Raji (cell line): ENCODE measurements around the gene AJAP1.

ENCODE experiments used
- POLR2A ChIP-seq: IDR thresholded peaks from 2 replicates; pipeline ENCODE4 v1.6.1; 2011; ENCODE audit warnings: low read depth, low read length, control low read depth; ENCODE audit not compliant: insufficient read depth

AJAP1 gene

DNA sequence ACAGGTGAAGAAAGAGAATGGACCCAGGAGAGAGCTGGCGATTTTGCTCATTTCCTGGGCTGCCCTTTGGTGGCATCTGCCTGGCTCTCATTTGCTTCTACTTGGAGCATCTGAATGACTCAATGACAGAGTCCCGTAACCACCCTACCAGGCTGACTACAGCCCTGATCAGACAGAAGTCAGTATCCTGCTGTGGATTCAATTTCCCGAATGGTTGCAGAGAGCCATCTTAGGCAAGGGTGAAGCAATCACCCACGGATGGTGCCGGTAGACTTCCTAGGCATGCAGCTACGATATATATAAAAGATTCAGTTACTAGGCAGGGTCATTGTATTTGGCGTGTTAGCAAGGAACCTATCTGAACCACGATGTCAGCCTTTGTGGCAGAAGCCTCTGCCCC, 10.2 kb downstream of the AJAP1 start:
- no peak for TF ChIP-seq POLR2A

DNA sequence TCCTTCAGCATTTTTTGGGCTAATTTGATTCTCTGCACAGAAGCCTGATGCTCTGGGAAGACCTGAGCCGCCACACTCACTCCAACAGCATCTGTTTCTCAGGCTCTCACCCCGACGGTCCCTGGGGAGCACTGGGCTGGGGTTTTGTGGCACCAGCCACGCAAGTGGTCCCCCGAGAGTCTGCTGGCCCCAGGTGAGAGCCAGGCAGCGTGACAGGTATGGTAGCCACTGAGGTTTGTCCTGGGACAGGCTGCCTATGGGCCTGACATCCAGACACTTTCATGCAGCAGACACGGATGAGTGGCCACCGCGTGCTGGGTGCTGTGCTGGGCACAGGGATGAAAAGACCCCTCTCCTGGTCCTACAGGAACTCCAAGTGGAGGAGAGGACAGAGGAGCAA, 11.0 kb downstream of the AJAP1 start:
- no peak for TF ChIP-seq POLR2A

DNA sequence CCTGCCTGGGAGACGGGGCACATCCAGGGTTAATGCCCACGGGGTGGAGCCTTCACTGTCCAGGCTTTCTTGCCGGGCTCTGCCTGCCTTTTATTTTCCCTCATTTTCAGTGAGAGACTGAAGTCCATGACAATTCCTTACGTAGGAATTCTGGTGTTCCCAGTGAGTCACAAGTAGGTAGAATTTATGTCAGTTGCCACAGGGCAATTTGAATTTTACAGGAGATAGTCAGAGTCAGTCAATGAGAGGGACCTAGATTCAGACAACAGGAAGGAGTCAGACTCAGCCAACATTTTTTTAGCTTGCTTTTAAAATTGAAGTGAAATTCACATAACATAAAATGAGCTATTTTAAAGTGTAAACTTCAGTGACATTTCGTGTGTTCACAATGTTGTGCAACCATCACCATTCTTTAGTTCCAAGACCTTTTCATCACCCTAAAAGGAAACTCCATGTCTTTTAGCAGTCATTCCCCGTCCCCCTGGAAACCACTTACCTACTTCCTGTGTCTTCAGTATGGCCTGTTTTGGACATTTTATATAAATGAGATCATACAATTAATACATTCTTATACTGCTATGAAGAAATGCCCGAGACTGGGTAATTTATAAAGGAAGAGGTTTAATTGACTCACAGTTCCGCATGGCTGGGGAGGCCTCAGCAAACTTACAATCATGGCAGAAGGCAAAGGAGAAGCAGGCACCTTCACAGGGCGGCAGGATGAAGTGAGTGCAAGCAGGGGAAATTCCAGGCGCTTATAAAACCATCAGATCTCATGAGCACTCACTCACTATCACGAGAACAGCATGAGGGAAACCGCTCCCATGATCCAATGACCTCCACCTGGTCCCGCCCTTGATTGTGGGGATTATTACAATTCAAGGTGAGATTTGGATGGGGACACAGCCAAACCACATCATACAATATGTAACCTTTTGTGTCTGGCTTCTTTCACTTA, 14.6 kb downstream of the AJAP1 start:
- TF ChIP-seq POLR2A = no peak

DNA sequence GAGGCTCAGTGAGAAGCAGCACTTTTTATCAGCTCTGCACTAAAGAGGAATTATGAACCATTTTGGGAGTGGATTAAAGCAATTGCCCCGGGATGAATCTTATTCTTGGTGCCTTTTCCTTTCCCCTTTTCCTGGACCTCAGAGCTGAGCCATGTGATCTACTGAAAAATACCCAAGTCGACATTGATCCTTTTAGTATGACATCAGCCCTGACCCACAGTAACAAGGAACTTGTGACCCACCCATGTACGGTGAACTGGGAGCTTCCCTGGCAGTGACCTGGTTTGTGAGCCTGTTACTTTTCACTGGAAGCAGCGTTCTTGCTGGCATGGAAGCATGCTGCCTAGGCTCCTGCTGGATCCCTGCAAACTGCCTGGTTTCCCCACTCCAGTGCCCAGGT, 15.9 kb downstream of the AJAP1 start:
- TF ChIP-seq POLR2A = no peak

DNA sequence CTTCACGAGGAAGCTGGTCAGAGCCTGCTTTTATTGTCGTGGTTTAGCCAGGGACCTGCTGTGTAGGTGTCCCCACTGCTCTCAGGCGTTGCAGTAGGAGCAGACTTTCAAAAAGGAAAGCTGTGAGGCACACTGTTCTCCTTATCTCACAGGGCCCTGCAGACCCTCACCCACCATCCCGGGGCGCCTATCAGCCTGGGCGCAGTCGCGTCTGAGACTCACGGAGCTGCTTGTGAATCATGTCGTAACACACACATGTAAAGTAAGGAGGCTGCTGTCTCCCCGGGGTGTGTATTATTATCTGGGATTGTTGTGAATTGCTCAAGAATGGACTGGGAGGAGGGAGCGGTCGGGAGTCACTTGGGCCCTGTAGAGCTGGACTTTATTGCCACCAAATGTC, 17.4 kb downstream of the AJAP1 start:
- TF ChIP-seq POLR2A = no peak

DNA sequence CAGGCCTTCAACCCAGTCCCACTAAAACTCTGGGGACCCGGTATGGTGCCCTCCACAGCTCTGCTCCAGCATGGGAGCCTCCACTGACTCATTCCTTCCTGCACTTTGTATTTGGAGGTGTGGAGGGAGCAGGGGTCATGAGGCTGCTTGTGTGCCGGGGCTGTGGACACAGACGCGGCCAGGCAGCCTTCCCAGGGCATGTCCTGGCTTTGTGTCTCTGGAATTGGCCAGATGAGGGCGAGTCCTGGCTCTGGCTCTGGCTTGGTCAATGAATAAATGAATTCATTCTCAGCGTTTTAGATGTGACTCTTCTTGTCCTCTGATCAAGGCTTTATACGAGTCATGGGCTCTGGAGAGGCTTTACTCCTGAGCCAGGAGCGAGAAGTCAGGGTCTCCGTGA, 19.1 kb downstream of the AJAP1 start:
- no peak for TF ChIP-seq POLR2A

DNA sequence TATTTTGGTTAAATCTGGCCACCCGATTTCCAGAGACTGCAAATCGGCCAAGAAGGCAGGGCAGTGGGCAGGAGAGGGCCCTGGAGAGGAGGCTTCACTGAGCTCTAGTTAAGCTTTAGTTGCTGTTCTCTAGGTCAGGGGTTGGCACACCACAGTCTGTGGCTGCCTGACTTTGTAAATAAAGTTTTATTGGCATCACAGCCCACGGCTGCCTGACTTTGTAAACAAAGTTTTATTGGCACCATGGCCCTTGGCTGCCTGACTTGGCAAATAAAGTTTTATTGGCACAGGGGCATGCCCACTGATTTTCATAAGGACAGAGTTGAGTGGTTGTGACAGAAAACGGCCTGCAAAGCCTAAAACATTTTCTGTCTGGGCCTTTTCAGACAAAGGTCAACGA, 19.7 kb downstream of the AJAP1 start:
- no peak for TF ChIP-seq POLR2A

DNA sequence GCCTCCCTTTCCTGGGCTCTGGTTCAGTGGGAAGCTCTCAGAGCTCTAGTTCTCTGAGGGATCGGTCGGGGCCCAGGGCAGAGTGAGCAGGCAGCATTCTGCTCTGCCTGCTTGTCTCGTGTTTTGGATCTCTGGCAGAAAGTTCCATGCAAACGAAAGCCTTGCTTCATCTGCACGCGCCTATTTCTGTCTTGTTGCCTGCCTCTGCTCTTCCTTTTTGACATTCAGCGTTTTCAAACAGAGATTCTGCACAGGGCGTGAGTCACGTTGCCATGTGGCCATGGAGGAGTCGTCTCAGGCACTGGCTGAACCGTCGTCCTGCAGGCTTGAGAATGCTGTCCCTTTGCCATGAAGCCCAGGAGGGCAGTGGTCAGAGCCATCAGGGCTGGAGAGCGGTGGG, 20.3 kb downstream of the AJAP1 start:
- TF ChIP-seq POLR2A = no peak

DNA sequence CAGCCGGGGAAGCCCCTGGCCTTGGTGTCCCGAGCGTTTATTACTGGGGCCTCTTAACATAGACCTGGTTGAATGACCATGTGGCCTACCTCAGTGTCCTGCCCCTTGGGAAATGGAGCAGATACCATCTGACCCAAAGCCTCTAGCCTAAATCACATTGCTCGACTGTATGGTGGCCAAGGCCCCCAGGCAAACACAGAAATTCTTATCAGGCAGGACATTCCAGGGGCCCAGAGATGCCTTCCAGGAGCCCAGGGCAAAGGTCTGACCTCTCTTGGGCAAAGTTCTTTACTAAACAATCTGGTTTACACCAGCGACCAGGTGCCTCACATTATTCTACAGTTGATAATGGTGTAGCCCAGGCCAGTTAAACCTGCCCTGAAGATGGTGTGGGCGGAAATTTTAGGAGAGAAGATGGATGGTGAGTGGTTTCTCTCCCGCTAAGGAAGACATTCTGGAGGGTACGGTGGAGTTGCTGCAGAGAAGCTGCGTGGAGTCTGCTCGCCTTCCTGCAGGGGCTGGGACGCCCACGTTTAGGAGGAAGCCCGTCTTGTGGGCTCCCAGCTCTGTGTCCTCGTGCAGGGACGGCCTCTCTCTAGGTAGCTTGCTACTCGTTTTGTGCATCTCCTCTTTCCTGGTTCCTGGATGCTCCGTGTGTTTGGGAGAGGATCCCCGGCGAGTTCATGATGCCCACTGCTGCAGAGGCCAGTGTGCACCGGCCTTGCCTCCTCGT, 21.2 kb downstream of the AJAP1 start:
- no peak for TF ChIP-seq POLR2A

DNA sequence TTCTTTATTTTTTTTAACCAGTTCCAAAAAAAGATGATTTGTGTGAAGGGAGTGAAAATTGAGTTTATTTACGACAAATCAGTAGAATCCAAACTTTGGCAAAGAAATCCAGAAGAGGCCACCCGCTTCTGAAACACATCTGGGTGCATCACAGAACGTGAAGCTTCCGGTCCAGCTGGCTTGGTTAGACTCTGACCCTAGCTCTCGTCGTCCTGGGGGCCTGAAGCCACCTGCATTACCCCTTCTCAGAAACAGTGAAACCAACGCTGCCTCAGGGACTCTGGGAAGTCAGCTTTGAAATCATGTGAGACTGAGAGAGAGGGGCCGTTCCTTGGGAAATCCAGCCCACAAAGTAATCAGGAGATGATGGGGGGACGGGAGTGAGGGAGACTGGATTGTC, 21.8 kb downstream of the AJAP1 start:
- TF ChIP-seq POLR2A = no peak

DNA sequence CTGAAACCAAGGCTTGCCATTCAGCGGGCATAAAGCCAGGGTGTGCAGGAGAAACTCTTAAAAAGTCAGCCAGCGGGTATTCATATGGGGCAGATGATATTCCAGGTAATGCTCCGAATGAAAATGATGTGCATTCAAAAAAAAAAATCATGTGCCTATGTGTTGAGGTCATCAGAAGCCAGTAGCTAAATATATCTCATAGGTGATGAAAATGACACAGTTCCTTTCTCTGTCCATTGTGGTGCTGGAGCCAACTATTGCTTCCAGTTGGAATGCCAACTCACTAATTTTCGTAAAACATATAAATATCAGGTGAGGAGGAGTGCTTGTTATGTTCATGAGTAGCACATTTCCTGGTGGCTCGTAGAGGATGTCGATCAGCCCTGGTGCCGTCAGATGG, 23.2 kb downstream of the AJAP1 start:
- no peak for TF ChIP-seq POLR2A

DNA sequence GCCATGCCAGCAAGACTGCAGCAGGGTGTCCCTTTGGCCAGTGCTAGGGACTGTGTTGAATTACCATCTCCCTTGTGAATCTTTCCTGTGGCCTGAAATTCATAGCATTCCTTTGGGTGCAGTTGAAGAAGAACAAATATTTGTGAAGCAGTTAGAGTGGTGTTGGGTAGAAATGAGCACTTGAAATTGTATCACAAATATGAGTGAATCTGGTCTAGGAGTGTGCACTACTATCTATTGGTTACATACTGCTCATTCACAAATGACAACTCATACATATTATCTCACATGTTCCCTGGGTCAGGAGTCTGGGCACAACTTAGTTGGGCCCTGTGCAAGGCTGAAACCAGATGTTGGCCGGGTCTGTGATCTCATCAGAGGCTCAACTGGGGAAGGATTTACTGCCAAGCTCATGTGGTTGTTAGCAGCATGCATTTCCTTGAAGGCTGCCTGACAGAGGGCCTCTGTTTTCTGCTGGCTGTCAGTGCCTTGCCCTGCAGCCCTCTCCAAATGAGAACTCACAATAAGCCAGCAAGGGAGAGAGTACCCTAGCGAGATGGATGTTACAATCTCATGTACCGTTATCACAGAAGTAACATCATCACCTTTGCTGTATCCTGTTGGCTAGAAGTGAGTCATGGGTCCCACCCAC, 23.8 kb downstream of the AJAP1 start:
- no peak for TF ChIP-seq POLR2A

DNA sequence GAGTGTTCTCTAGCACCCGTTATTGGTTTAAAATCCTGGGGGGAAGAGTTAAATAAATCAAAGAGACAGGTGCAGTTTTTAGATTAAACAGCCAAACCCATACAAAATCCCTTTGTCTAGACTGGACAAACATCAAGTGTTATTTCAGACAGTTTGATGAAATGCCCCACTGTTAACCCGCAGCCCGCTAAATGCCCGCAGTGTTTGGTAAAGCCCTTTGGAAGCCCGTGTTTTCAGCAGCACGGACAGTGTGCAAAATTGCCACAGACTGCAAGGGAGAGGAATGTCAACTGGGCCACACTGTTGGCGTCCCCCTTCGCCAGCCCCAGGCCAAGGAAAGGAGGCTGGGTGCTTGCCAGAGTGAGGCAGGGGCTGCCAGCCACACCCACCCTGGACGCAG, 26.6 kb downstream of the AJAP1 start:
- TF ChIP-seq POLR2A = no peak

DNA sequence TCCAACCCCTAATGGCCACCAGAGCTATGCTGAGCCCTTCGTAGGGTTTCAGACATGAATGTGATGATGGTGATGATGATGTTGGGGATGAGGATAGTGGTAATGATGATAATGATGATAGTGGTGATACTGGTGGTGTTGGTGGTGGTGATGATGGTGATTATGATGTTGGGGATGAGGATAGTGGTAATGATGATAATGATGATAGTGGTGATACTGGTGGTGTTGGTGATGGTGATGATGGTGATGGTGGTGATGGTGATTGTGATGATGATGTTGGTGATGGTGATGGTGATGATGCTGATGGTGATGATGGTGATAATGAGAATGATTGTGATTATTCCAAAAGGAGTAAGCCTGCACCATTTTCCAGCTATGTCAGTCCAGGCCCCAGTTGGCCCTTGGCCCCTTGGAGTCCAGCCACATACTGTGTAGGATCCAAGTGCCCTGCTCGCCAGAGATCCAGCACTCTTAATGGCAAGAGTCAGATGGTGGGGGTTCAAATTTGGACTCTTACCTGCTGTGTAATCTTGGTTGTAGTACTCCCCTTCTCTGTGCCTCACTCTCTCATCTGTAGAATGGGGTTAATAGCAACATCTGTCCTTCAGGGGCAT, 28.3 kb downstream of the AJAP1 start:
- TF ChIP-seq POLR2A = no peak

DNA sequence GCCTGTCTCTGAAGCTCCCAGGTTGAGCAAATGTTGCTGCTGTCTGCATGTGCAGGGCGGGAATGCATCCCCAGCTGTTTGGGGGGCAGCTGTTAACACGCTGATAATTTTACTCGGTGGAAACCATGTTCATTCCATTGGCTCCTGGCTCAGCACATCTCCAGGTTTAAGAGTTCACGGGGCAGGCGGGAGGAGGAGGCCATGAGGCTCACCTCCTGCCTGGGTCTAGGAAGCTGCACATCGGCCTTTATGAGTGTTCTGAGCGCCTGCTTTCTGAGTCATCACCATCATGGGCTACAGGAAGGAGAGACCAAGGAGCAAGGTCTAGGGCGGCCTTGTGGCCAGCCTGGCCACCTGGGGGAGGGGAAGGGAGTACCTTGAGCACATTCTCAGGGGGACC, 29.7 kb downstream of the AJAP1 start:
- TF ChIP-seq POLR2A = no peak

DNA sequence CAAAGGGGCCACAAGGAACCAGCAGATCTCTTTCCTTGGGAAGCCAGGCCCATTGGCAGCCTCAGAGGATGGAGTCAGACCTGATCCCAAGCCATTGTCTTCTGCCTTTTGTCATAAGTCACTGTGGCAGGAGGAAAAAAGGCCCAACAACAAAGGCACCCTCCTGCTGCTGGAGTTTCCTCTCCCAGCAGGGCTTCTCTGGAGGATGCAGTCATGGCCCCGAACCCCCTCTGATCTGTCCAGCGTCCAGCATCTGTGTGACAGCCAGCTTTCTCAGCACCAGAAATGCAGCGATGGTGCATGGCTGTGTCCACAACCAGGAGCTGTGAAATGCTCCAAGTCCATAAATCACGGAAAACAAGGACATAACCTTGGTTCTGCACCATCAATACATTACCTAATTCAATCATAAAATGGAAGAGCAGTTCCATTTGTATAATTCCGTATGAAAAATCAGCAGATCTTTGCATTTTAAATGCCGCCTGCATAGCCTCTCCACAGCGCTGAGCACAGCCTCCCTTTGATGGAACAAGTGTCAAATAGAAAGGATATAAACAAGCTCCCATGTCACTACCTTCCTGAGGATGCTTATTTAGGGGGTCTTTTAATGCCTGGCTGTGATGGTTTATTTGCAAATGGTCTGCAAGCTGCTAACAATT, 30.6 kb downstream of the AJAP1 start:
- no peak for TF ChIP-seq POLR2A

DNA sequence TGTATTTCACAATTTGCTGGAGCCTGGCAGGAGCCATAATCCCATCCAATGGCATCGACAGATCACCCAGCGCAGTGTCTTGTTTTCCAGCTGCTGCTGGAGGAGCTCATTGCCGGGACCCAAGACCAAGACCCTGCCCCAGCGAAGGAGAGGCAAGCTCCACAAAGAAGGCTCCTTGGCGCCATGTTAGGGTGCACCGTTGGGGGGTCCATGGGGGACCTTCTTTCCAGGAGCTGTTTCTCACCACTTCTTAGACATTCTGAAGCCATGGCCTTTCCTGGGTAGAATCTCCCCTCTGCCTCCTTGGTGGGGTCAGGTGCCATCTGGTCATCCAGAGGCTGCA, 31.1 kb downstream of the AJAP1 start:
- no peak for TF ChIP-seq POLR2A
